ENCODE results near the gene YAP1. TPM values are rescaled to one million over a fixed set of nuclear protein-coding genes. Genes with fewer than 3 reads are reported as not detected.

The YAP1 gene
- total RNA-seq, 1 donor from 2014 or later, result 306 TPM

DNA sequence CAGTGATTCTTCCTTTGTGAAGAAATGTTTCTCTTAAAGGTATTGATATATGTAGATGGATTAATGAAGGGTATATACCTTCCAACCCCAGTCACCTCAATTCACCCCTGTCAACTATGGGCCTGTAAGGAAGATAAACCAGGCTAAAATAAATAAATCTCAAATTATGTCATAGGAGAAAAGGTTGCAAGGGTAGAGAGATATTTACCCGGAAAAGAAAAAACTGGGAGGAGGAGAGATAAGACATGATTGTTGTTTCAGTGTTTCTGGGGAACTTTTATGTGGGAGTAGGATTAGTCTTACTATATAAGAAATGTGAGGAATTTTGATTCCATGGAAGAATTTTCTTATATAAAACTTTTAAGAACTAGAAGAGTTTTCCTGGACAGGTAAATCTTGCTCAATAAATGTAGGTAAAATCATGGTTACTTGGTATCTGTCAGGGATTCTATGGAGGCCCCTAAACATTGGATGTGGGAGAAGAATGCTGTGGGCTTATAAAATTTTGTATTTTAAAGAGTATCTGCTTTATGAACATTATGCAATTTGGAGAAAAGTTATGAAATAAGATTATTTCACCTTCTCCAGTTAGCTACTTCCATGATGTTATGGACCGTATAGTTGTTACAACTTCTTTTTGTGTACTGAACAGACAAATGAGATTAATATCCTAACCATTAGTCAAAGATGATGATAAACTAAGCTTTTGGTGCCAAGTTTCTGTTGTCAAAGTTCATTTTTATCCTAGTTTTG is 6.4 kb downstream of the YAP1 start:
- DNase-seq (ENCODE audit: low spot score), result no peak

DNA sequence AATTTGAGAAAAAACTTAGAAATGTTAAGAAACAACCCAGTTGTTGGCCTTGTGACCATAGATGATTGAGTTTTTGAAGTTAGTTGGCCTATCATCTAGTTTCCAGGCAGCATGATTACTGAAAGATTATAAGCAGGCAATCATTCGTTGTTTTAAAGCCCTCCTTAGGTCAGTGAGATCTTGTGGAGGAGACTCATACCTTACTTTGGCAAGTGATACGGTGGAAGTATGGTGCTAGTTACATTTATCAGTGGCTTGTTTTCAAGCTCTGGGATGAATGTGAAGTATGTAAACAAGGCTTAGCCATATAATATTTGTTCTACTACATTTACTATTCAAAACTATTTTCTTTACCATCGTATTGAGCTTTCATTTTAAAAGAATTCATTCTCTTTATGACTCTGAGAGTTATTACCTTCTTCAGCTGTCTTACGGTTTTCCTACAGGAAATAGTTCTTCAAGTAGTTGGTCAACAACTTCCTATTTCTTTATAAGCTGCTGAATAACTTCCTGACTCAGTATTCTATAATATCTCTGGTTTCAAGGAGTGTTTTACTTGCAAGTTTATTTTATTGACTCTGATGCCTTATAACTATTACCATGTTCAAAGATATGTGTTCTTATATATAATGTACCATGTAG is 7.3 kb downstream of the YAP1 start:
- DNase-seq (ENCODE audit: low spot score), result no peak

DNA sequence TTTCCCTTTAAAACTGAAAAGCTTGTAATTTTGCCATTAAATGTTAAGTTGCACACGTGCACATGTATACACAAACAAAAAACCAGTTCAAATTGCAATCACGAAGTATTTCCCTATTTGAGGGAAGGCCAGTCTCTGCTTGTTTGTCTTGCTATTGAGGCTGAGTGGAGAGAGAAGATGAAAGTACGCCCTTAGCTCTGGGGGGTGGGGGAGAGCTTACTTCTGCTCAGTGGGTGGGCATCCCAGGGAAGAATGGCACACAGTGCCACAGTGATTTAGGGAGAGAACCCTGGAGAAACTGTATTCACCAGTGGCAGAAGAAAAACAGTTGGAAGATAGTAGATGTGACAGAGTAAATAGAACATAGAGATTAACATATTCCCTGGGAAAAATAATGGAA is 8.7 kb downstream of the YAP1 start:
- DNase-seq (ENCODE audit: low spot score), result no peak

DNA sequence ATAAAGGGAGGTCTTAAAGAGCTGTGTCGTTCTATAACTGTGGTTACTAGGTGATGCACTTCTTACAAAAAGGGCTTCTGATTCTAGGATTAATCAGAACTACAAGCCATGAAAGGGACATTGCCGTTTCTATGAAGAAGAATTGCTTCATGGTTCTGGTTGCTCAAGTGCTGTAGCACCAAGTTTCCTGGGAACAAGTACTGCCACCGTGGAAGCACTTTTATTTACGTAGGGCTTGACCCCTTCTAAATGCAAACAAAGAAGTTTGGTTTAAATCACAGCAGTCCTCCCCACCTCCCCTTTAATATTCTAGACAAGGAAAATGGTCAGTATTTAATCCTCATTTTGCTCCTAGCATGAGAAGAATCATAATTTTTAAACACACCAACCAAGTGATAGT is 9.8 kb downstream of the YAP1 start:
- DNase-seq (ENCODE audit: low spot score), result no peak

DNA sequence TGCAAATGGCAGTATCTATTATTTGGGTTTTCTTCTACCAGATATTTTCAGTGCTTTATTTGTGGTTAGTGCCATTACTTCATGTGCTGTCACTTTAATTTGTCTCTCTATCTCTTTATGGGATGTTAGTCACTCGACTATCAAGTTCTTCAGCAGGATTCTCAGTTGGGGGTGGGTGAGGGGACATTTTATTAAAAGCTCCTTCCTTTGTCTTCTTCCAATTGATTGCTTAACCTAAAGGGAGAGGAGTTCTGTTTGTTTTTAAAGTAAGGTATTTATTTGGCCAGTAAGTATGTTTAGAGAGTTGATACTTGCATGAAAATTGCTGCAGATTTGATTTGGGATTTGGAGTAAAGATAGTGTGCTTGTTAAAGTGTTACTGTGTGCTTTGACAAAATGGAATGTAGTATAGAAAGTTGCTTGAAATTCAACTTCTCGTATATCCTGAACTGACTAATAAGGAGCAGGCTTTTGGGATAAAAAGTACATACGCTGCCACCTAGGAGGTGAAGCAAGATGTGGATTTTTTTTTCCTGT is 10.3 kb downstream of the YAP1 start:
- no peak for DNase-seq (ENCODE audit: low spot score)

DNA sequence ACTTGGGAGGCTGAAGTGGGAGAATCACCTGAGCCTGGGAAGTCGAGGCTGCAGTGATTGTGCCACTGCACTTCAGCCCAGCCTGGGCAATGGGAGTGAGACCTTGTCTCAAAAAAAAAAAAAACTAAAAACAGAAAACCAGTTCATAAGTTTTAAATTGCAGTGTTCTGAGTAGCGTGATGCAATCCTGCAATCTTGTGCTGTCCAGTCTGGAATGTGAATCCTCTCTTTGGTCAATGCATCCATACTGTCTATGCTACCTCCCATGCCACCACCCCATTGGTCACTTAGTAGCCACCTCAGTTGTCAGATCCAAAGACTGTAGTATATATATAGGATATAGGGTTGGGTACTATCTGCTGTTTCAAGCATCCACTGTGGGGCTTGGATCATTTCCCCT is 11.1 kb downstream of the YAP1 start:
- DNase-seq (ENCODE audit: low spot score), result no peak

DNA sequence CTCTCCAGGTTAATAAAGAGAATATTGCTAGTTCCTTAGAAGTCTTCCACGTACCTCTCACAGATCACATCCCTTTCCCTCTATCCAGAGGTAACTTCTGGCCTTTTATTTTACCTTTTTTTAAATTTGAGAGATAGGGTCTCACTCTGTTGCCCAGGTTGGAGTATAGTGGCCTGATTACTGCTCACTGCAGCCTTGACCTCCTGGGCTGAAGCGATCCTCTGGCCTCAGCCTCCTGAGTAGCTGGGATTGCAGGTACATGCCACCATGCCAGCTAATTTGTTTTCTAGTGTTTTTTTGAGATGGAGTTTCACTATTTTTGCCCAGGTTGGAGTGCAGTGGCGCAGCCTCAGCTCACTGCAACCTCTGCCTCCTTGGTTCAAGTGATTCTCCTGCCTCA is 24.4 kb downstream of the YAP1 start:
- DNase-seq (ENCODE audit: low spot score), result no peak

DNA sequence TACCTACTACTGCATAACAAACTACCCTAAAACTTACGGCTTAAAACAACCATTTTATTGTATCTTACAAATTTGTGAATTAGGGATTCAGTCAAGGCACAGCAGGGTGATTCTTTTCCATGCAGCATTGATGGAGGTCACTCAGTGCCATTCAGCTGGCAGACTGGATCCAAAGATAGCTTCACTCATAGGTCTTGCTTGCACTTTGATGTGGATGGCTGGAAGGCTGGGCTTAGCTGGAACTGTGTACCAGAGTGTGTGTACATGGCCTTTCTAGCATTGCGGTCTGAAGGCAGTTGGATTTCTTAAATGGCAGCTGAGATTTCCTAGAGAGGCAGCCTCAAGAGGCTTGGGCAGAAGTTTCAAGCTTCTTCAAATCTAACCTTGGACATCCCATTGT is 25.0 kb downstream of the YAP1 start:
- DNase-seq (ENCODE audit: low spot score), result no peak

DNA sequence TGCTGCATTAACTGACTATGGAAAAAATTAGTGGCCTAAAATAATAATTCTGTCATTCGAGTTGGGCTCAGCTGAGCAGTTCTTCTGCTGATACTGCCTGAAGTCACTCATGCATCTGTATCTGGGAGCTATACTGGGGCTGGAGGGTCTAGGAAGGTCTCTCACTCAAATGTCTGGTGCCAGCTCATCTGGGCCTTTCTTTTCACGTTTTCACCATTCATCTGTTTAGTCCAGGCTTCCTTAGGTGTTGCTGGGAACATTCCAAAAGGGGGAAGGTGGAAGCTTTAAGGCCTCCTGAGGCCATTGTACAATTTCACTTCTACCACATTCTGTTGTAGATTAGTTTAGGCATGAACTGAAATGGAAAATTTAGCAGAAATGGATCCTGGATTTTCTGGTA is 28.0 kb downstream of the YAP1 start:
- no peak for DNase-seq (ENCODE audit: low spot score)

DNA sequence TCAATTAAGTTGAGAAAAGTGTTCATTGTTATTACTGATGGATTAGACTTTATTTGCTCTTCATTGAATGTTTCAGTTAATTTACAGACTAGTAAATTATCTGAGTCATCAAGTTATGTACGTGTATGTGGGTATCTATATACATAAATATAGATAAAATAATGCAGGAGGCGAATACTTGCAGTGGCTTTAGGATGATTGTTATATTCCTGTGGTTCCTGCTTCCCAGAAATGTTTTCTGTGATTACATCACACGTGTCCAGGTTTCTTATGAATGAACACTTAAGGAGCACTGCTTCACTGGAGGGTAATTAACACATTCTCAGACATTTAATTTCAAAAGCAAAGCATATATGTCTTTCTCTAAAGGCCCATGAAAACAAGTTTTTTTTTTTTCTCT is 28.4 kb downstream of the YAP1 start:
- no peak for DNase-seq (ENCODE audit: low spot score)

DNA sequence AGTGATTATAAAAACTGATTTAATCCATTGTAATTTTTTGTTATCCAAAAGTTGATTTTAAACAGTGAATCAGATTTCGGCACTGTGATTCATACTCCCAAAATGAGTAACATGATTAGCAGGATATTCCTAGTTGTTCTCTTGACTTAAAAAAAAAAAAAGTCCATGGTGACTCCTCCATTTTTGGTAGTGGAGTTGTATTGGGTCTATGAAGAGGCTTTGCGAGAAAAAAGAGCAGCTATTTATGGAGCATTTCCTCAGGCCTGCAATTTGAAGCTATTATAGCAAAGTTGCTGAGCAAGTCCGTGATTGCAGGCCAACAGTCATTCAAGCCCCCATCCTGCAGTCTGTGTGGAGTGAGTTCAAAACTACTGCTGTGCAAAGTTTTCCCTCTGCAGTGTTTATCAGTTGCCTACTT is 28.8 kb downstream of the YAP1 start:
- peak; percentile 59 for DNase-seq (ENCODE audit: low spot score)

DNA sequence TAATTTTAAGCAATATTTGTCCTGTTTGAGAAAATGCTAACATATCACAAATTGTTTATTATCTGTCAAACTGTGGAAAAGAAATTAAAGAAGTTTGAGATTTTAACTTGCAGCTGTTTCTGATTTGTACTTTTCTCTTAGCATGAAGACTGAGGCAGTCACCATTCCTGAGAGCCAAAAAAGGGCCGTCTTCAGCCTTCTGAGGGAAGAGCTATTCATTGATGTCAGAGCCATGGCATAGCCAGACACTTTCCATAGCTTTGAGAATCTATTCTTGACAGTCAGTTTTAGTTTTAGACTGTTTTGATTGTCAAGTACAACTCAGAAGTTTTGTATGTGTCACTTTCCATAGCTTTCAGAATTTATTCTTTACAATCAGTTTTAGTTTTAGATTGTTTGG is 32.1 kb downstream of the YAP1 start:
- DNase-seq (ENCODE audit: low spot score), result no peak

DNA sequence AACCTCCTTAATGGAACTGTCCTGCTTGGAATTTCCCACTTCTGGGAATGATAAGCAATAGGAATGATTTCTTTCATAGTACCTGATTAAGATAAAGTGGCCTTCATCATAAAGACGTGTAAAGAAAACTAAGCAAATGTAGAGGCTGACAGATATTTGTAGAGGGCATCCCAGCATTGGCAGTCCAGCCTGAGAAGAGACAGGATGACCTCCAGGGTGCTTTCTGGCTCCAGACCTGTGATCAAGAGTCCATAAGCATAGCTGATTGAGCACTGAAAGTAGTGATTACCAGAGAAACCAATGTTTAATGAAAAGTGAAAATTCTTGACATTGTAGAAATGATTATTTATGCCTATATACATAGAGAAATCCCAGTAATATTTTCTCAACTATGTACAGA is 33.6 kb downstream of the YAP1 start:
- no peak for DNase-seq (ENCODE audit: low spot score)

DNA sequence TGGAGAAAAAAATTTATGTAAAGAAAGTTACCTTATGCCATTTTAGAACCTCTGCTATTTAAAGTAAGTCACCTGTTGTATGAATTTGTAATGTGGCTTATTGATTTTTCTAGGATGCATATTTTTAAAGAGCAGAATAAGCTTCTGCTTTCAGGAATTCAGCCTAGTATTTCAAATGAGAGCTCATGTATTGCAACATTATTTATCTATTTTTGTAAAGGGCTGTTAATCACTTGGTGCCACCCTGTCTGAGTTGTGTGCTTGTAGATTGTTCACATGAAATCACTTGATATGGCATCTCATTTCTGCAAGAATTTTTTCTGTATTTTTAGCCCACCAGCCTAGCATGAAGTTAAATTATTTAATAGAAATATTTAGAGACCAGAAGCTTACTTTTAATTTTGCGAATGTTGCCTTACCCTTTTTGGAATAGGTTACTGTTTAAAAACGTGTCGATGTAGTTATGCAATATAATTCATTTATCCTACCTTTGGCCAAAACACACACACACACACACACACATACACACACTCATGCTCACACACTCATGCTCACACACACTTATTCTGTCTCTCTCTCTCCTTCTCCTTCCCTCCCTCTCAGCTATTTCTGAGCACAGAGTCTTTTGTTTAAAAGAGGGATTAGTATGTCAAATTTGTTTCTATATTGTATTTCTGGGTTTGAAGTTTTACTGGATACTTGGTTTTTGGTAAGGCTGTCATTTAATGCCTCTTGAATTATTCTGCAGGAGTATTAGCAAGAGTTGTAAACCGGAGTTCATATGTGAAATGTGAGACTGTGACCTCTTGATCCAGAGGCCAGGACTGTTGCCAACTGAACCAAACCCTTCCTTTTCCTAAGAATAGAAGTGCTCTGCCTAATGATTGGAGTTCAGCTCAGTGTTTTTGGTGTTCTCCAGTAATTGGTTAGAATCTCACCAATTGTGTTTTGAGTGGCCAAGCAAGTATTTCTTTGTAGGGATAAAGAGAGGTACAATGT is 34.4 kb downstream of the YAP1 start:
- DNase-seq (ENCODE audit: low spot score), result peak; percentile 49

DNA sequence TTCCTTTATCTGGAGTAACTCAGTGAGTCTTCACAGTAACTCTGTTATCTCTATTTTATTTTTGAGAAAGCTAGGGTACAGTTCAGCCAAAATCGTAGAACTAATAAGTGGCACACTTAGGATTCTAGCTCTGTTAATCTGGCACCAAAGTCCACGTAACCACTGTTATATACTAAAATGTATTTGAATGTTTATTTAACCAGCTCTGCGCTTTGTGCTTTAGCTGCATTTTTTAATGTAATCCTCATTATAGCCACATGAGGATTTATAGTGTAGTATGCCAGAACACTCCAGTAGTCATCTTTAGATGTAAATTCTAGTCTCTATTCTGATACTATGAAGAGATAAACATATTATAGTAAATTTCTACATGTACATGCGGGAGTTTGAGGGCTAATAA is 36.8 kb downstream of the YAP1 start:
- peak; percentile 52 for DNase-seq (ENCODE audit: low spot score)

DNA sequence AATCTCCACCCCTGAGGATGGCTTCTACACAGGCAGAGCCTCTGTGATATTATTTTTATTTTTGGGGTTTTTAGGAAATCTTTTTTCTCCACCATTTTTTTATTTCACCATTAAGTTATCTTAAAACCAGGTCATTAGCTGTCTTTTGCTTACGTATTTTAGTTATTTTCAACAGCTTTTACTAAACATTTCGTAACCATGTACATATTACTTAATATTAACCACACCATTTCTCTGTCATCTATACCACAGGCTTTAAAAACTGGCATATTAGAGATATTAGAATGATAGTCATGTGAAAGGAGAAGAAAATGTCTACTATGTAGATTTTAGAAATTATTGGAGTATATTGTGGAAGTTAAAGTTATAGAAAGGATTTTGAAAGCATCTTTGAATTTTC is 37.4 kb downstream of the YAP1 start:
- no peak for DNase-seq (ENCODE audit: low spot score)

DNA sequence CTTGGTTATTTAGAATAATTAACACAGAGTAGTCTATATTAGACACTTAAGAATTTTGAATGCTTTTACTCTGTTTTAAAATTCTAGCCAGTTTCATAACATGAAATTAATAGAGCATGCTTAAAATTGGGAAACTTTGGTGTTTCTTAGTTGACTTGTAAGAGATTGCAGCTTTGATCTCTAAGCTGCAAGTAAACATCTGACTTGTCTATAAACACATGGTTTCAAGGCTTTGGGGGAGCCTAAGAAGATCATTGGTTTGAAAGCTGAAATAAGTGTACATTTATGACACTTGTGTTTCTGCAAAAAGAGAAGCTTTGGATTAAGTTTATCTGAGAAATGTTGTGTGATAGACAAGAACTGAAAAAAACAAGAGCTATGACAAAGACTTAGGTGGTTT is 37.8 kb downstream of the YAP1 start:
- no peak for DNase-seq (ENCODE audit: low spot score)

DNA sequence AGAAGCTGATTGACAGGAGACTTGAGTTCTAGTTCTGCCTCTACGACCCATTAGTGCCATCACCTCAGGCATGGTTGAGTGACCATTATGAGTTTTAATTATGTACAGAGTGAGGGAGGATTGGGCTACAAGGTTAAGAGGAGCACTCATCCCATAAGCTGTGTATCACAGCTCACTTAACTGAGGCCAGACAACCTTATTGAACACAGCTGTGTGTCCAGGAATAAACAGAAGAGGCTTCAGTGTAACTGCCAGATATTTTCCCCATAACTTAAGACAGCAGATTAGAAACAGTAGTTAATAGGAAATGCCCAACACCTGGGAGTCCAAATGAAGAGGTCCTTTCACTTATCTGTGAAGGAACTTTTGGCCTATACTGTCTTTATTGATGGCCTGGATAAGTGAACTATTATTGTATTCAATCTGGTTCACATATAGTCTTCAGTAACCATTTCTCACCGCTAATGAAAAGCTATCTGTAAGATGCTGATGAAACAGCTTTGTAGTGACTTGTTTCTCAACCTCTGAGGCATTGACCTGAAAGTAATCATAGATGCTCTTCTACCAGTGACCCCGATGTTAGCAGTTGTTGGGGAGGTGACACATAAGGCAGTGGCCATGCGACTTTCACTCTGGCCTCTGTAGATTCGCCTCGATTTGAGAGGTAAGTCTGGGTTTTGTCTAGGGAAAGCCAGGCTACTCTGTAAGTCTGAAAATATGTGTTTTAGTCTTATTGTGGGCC is 41.7 kb downstream of the YAP1 start:
- DNase-seq (ENCODE audit: low spot score), result no peak

DNA sequence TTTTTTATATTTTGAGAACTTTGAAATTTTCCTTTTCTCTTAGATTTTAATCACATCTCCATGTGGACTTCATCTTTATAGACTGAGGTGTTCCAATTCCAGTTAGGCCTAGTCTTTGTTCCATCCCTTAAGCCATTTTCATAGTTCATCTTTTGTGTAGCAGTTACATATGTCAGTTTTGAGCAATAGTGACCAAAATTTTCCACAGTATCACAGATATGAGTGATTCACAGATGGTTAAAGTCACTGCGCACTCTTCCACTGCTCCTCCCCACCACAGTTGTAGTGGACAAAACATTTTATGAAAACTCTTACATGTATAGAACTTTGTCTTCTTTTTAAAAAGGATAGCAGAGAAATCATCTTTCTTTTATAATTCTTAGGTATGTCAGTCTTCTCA is 42.8 kb downstream of the YAP1 start:
- no peak for DNase-seq (ENCODE audit: low spot score)

DNA sequence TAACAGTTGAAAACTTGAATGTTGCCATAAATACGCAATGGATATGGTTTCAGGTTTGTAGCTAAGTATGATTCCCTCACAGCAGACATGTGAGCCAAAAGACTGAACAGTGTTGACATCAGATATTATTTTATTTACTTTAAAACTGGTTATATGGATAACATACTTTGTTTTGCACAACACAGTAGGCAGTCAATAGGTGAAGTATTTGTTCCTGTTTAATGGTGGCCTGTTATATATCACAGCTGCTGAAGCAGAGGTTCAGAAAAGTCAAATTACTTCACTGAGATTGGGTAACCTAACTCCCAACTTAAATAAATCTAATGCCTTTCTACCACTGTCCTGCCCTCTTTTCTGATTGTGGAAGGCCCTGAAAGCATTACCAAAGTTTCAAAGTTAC is 44.6 kb downstream of the YAP1 start:
- DNase-seq (ENCODE audit: low spot score), result no peak

DNA sequence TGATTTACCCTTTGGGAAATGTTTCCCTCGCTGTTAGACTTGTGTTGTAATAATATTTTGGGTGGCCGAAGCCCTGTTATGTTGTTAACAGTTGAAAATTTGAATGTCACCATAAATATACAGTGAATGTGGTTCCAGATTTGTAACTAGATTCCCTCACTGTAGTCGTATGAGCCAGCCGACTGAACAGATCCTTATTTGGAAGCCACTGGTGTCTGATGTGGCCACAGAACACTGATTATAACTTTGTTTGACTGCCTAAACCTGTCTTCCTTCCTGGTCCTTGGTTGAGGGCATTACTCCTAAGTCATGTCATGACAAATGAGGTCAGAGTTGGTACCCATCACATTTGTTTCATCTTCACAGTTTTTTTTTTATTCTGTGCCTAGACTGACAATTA is 45.4 kb downstream of the YAP1 start:
- no peak for DNase-seq (ENCODE audit: low spot score)
